Measurements from ENCODE around the gene RSPH1. TPM values are rescaled to one million over a fixed set of nuclear protein-coding genes. Genes with fewer than 3 reads are reported as not detected.
"Not testable (repeated sequence)": the region's sequence is repeated elsewhere in the genome, so short reads cannot be mapped to it uniquely, and the experiment has no call there.

The RSPH1 gene
- total RNA-seq, 1 experiment from 2014 or later = 0.26 TPM

- Histone ChIP-seq H3K27ac (ENCODE audit: low read length) (no peak overlapping the region), H3K27me3 (ENCODE audit: low read length) (no peaks in the 10 kb centered on the region), H3K4me1 (ENCODE audit: low read length) (peaks cover 39% of the 10 kb centered on the region), H4K20me1 (ENCODE audit: insufficient read depth, low read depth, low read length) (no peaks in the 10 kb centered on the region), H3K4me2 (ENCODE audit: low read depth, low read length, poor library complexity, severe bottlenecking) (peak overlapping the region; percentile 2), H3K9me2 (replicated peaks; ENCODE audit: insufficient read depth, low read length) (no peaks in the 10 kb centered on the region), H3K4me3 (ENCODE audit: low read length) (no peak overlapping the region), H3K36me3 (ENCODE audit: insufficient read depth, low read length) (no peaks in the 10 kb centered on the region), H3K9ac (ENCODE audit: low read length) (no peak overlapping the region), H3K9me3 (ENCODE audit: low read length) (no peaks in the 10 kb centered on the region), H3K79me2 (ENCODE audit: low read length) (no peaks in the 10 kb centered on the region), H2AFZ (ENCODE audit: low read length) (no peak overlapping the region)
- DNase-seq = no peak
Measured at GRCh38 chr21:42474043-42474831, 21.8 kb downstream of the RSPH1 start.

DNA sequence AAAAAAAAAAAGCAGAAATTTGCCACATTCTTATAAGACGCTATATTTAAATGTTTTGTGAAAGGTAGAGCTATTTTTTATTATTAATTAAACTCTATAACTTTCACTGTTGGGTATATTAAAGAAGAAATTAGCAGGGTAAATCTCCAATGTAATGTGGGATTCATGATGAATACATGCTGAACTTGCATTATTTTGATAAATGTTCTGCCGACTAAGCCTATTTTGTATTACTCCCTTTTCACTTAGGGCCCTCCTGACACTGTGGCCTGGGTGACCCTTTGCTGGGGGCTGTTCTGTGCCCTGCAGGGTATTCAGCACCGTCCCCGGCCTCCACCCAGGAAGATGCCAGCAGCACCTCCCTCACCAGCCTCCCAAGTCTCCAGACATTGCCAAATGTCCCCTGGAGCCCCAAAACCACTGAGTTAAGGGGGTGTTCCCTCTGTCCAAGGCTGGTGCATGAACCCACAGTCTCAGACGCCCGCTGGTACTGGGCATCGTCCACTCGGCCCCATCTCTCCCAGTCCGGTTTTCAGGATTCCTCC lies 22.5 kb downstream of the RSPH1 start:
- Histone ChIP-seq H4K20me1 (ENCODE audit: insufficient read depth, low read depth, low read length) (no peaks in the 10 kb centered on the region), H3K4me2 (ENCODE audit: low read depth, low read length, poor library complexity, severe bottlenecking) (no peak overlapping the region), H3K9ac (ENCODE audit: low read length) (no peak overlapping the region), H3K4me3 (ENCODE audit: low read length) (no peak overlapping the region), H3K36me3 (ENCODE audit: insufficient read depth, low read length) (no peaks in the 10 kb centered on the region), H3K9me2 (replicated peaks; ENCODE audit: insufficient read depth, low read length) (no peaks in the 10 kb centered on the region), H3K27ac (ENCODE audit: low read length) (no peak overlapping the region), H3K4me1 (ENCODE audit: low read length) (peaks cover 45% of the 10 kb centered on the region), H3K27me3 (ENCODE audit: low read length) (no peaks in the 10 kb centered on the region), H2AFZ (ENCODE audit: low read length) (no peak overlapping the region), H3K79me2 (ENCODE audit: low read length) (no peaks in the 10 kb centered on the region), H3K9me3 (ENCODE audit: low read length) (no peaks in the 10 kb centered on the region)
- no peak for DNase-seq

GRCh38 chr21:42472521-42472920 lies 23.5 kb downstream of the RSPH1 start:
- H2AFZ ChIP-seq (ENCODE audit: low read length) = no peak overlapping the region
- H3K36me3 ChIP-seq (ENCODE audit: insufficient read depth, low read length) = no peaks in the 10 kb centered on the region
- DNase-seq = no peak
- no peaks in the 10 kb centered on the region for H4K20me1 ChIP-seq (ENCODE audit: insufficient read depth, low read depth, low read length)
- no peaks in the 10 kb centered on the region for H3K9me3 ChIP-seq (ENCODE audit: low read length)
- no peak overlapping the region for H3K4me3 ChIP-seq (ENCODE audit: low read length)
- no peak overlapping the region for H3K4me2 ChIP-seq (ENCODE audit: low read depth, low read length, poor library complexity, severe bottlenecking)
- H3K4me1 ChIP-seq (ENCODE audit: low read length) = peaks cover 56% of the 10 kb centered on the region
- no peak overlapping the region for H3K27ac ChIP-seq (ENCODE audit: low read length)
- no peaks in the 10 kb centered on the region for H3K27me3 ChIP-seq (ENCODE audit: low read length)
- no peaks in the 10 kb centered on the region for H3K9me2 ChIP-seq (replicated peaks; ENCODE audit: insufficient read depth, low read length)
- H3K9ac ChIP-seq (ENCODE audit: low read length) = no peak overlapping the region
- H3K79me2 ChIP-seq (ENCODE audit: low read length) = no peaks in the 10 kb centered on the region

GRCh38 chr21:42471716-42472330 lies 24.2 kb downstream of the RSPH1 start:
- Histone ChIP-seq H4K20me1 (ENCODE audit: insufficient read depth, low read depth, low read length) (no peaks in the 10 kb centered on the region), H3K4me3 (ENCODE audit: low read length) (no peak overlapping the region), H3K9me2 (replicated peaks; ENCODE audit: insufficient read depth, low read length) (no peaks in the 10 kb centered on the region), H3K79me2 (ENCODE audit: low read length) (no peaks in the 10 kb centered on the region), H3K4me2 (ENCODE audit: low read depth, low read length, poor library complexity, severe bottlenecking) (no peak overlapping the region), H3K27me3 (ENCODE audit: low read length) (no peaks in the 10 kb centered on the region), H3K27ac (ENCODE audit: low read length) (no peak overlapping the region), H3K9ac (ENCODE audit: low read length) (no peak overlapping the region), H2AFZ (ENCODE audit: low read length) (no peak overlapping the region), H3K36me3 (ENCODE audit: insufficient read depth, low read length) (no peaks in the 10 kb centered on the region), H3K9me3 (ENCODE audit: low read length) (no peaks in the 10 kb centered on the region), H3K4me1 (ENCODE audit: low read length) (peaks cover 63% of the 10 kb centered on the region)
- no peak for DNase-seq

- H4K20me1 ChIP-seq (ENCODE audit: insufficient read depth, low read depth, low read length) = no peaks in the 10 kb centered on the region
- DNase-seq = no peak
- H2AFZ ChIP-seq (ENCODE audit: low read length) = no peak overlapping the region
- no peaks in the 10 kb centered on the region for H3K9me2 ChIP-seq (replicated peaks; ENCODE audit: insufficient read depth, low read length)
- no peak overlapping the region for H3K4me2 ChIP-seq (ENCODE audit: low read depth, low read length, poor library complexity, severe bottlenecking)
- peaks cover 67% of the 10 kb centered on the region for H3K4me1 ChIP-seq (ENCODE audit: low read length)
- no peaks in the 10 kb centered on the region for H3K36me3 ChIP-seq (ENCODE audit: insufficient read depth, low read length)
- H3K9ac ChIP-seq (ENCODE audit: low read length) = no peak overlapping the region
- H3K4me3 ChIP-seq (ENCODE audit: low read length) = no peak overlapping the region
- H3K79me2 ChIP-seq (ENCODE audit: low read length) = no peaks in the 10 kb centered on the region
- no peak overlapping the region for H3K27ac ChIP-seq (ENCODE audit: low read length)
- no peaks in the 10 kb centered on the region for H3K9me3 ChIP-seq (ENCODE audit: low read length)
- H3K27me3 ChIP-seq (ENCODE audit: low read length) = no peaks in the 10 kb centered on the region
Measured at GRCh38 chr21:42471206-42471605, 24.8 kb downstream of the RSPH1 start.

- not testable (repeated sequence) for H3K79me2 ChIP-seq (ENCODE audit: low read length); DNase-seq
Measured at GRCh38 chr21:42469726-42470125, 26.3 kb downstream of the RSPH1 start.

GRCh38 chr21:42469272-42469671 lies 26.8 kb downstream of the RSPH1 start:
- H3K27ac ChIP-seq (ENCODE audit: low read length) = peak overlapping the region; percentile 47
- H3K9me2 ChIP-seq (replicated peaks; ENCODE audit: insufficient read depth, low read length) = no peaks in the 10 kb centered on the region
- no peak for DNase-seq
- H3K79me2 ChIP-seq (ENCODE audit: low read length) = no peaks in the 10 kb centered on the region
- H3K27me3 ChIP-seq (ENCODE audit: low read length) = no peaks in the 10 kb centered on the region
- peaks cover 64% of the 10 kb centered on the region for H3K4me1 ChIP-seq (ENCODE audit: low read length)
- H3K4me2 ChIP-seq (ENCODE audit: low read depth, low read length, poor library complexity, severe bottlenecking) = peak overlapping the region; percentile 41
- no peaks in the 10 kb centered on the region for H3K36me3 ChIP-seq (ENCODE audit: insufficient read depth, low read length)
- no peaks in the 10 kb centered on the region for H3K9me3 ChIP-seq (ENCODE audit: low read length)
- H3K4me3 ChIP-seq (ENCODE audit: low read length) = peak overlapping the region; percentile 3; the same call in 1 of the 2 replicates
- H4K20me1 ChIP-seq (ENCODE audit: insufficient read depth, low read depth, low read length) = no peaks in the 10 kb centered on the region
- H3K9ac ChIP-seq (ENCODE audit: low read length) = peak overlapping the region; percentile 37
- no peak overlapping the region for H2AFZ ChIP-seq (ENCODE audit: low read length)

More at GRCh38 chr21:42469726-42470125, 26.3 kb downstream of the RSPH1 start:
- H3K27me3 ChIP-seq (ENCODE audit: low read length); H3K4me3 ChIP-seq (ENCODE audit: low read length); H3K9me3 ChIP-seq (ENCODE audit: low read length); H3K9ac ChIP-seq (ENCODE audit: low read length); H3K36me3 ChIP-seq (ENCODE audit: insufficient read depth, low read length); H4K20me1 ChIP-seq (ENCODE audit: insufficient read depth, low read depth, low read length); H2AFZ ChIP-seq (ENCODE audit: low read length); H3K9me2 ChIP-seq (replicated peaks; ENCODE audit: insufficient read depth, low read length): not testable (repeated sequence)
- Histone ChIP-seq H3K4me2 (ENCODE audit: low read depth, low read length, poor library complexity, severe bottlenecking) (peak overlapping the region; percentile 41), H3K27ac (ENCODE audit: low read length) (0 out of 2 replicates have a peak overlapping the region, but pooled peaks have one; percentile 47), H3K4me1 (ENCODE audit: low read length) (peaks cover 66% of the 10 kb centered on the region)

- Histone ChIP-seq H3K9me3 (ENCODE audit: low read length) (no peaks in the 10 kb centered on the region), H3K9ac (ENCODE audit: low read length) (peak overlapping the region; percentile 37), H4K20me1 (ENCODE audit: insufficient read depth, low read depth, low read length) (no peaks in the 10 kb centered on the region), H2AFZ (ENCODE audit: low read length) (no peak overlapping the region), H3K36me3 (ENCODE audit: insufficient read depth, low read length) (no peaks in the 10 kb centered on the region), H3K4me1 (ENCODE audit: low read length) (peaks cover 62% of the 10 kb centered on the region), H3K4me2 (ENCODE audit: low read depth, low read length, poor library complexity, severe bottlenecking) (peak overlapping the region; percentile 41), H3K27ac (ENCODE audit: low read length) (peak overlapping the region; percentile 47), H3K9me2 (replicated peaks; ENCODE audit: insufficient read depth, low read length) (no peaks in the 10 kb centered on the region), H3K4me3 (ENCODE audit: low read length) (peak overlapping the region; percentile 3; the same call in 1 of the 2 replicates), H3K79me2 (ENCODE audit: low read length) (no peaks in the 10 kb centered on the region), H3K27me3 (ENCODE audit: low read length) (no peaks in the 10 kb centered on the region)
- no peak for DNase-seq
Measured at GRCh38 chr21:42468491-42469131, 27.4 kb downstream of the RSPH1 start.
